IMR-90 (cell line): Measurements from ENCODE around the gene PLA2G4B. TPM values are rescaled to one million over a fixed set of nuclear protein-coding genes. Genes with fewer than 3 reads are reported as not detected.

Experiments used
- ATAC-seq: fragments of 200-7000 bp; cut with Tn5 transposase; 2 replicates; pipeline ENCODE4 v1.9.1; 2020; ENCODE audit warnings: low read depth, mild to moderate bottlenecking, moderate library complexity
- BruUV-seq: library from RNA; stranded (reverse); fragments of 400-500 nt; replicated peaks from 2 replicates; lab custom pipeline; 2021; lab: Mats Ljungman, UMichigan
- CTCF ChIA-PET: fragments of 300-600 bp; formaldehyde crosslinking; extraction: SDS; loops from one replicate; lab custom pipeline; 2021; ENCODE audit warnings: antibody characterized with exemption; lab: Yijun Ruan, JAX
- POLR2A ChIA-PET: fragments of 300-600 bp; sonication (Branson Sonifier 250); formaldehyde crosslinking; loops from one replicate; lab custom pipeline; 2022; ENCODE audit warnings: antibody characterized with exemption; ENCODE audit not compliant: unreplicated experiment; lab: Charles Lee
- DNase-seq: peaks from one replicate; pipeline ENCODE4 v3.0.0; 2013
- H2AFZ ChIP-seq: replicated peaks from 2 replicates; pipeline ENCODE3; 2013; ENCODE audit warnings: low read length, mild to moderate bottlenecking; ENCODE audit not compliant: poor library complexity
- H2AK5ac ChIP-seq: 2 replicates; pipeline ENCODE4 v1.6.1; 2013; ENCODE audit warnings: low read depth, low read length, inconsistent platforms
- H2AK9ac ChIP-seq: replicated peaks from 2 replicates; pipeline ENCODE3; 2013; ENCODE audit warnings: mild to moderate bottlenecking, low read depth, low read length, moderate library complexity; ENCODE audit not compliant: poor library complexity
- H2BK120ac ChIP-seq: 2 replicates; pipeline ENCODE4 v1.6.1; 2013; ENCODE audit warnings: low read depth, low read length, inconsistent platforms
- H2BK15ac ChIP-seq: 3 replicates; pipeline ENCODE4 v1.6.1; 2013; ENCODE audit warnings: low read depth, low read length, inconsistent platforms
- H2BK20ac ChIP-seq: 2 replicates; pipeline ENCODE4 v1.6.1; 2013; ENCODE audit warnings: low read depth, mild to moderate bottlenecking, inconsistent platforms, low read length, moderate library complexity
- H2BK5ac ChIP-seq: 2 replicates; pipeline ENCODE4 v1.6.1; 2013; ENCODE audit warnings: mild to moderate bottlenecking, low read depth, low read length, inconsistent platforms; ENCODE audit not compliant: poor library complexity, severe bottlenecking
- H3K14ac ChIP-seq: replicated peaks from 2 replicates; pipeline ENCODE4 v1.6.1; 2013; ENCODE audit warnings: low read depth, low read length, inconsistent platforms
- H3K18ac ChIP-seq: 2 replicates; pipeline ENCODE4 v1.6.1; 2013; ENCODE audit warnings: low read depth, low read length, control low read depth
- H3K23ac ChIP-seq: 2 replicates; pipeline ENCODE4 v1.6.1; 2013; ENCODE audit warnings: low read depth, low read length, inconsistent platforms
- H3K27ac ChIP-seq: 2 replicates; pipeline ENCODE4 v1.5.1; 2013; ENCODE audit warnings: mild to moderate bottlenecking, control low read depth, low read length; ENCODE audit not compliant: insufficient read depth
- H3K27me3 ChIP-seq: 2 replicates; pipeline ENCODE4 v1.6.1; 2013; ENCODE audit warnings: low read length; ENCODE audit not compliant: control insufficient read depth, insufficient read depth
- H3K36me3 ChIP-seq: 2 replicates; pipeline ENCODE4 v1.6.1; 2013; ENCODE audit warnings: low read length, mixed read lengths; ENCODE audit not compliant: control insufficient read depth, insufficient read depth
- H3K4ac ChIP-seq: 2 replicates; pipeline ENCODE4 v1.6.1; 2013; ENCODE audit warnings: low read depth, low read length, inconsistent platforms
- H3K4me1 ChIP-seq: 2 replicates; pipeline ENCODE4 v1.6.1; 2013; ENCODE audit warnings: low read length, mixed read lengths; ENCODE audit not compliant: control insufficient read depth, insufficient read depth
- H3K4me2 ChIP-seq: 2 replicates; pipeline ENCODE4 v1.6.1; 2013; ENCODE audit warnings: low read depth, mild to moderate bottlenecking, control low read depth, low read length, moderate library complexity
- H3K4me3 ChIP-seq: 2 replicates; pipeline ENCODE4 v1.5.1; 2013; ENCODE audit warnings: low read depth, mild to moderate bottlenecking, control low read depth, low read length, moderate library complexity; ENCODE audit not compliant: insufficient read depth
- H3K56ac ChIP-seq: 2 replicates; pipeline ENCODE4 v1.6.1; 2013; ENCODE audit warnings: low read length, inconsistent platforms; ENCODE audit not compliant: insufficient read depth; ENCODE audit errors: extremely low read depth
- H3K79me1 ChIP-seq, 2 experiments: 2 replicates each; pipeline ENCODE4 v1.6.1; 2013; ENCODE audit warnings: low read length in 2 of 2, inconsistent platforms in 1 of 2, low read depth in 1 of 2
- H3K9ac ChIP-seq: 2 replicates; pipeline ENCODE4 v1.6.1; 2013; ENCODE audit warnings: low read depth, low read length, control low read depth
- H3K9me1 ChIP-seq: 2 replicates; pipeline ENCODE4 v1.6.1; 2013; ENCODE audit warnings: low read length, inconsistent platforms; ENCODE audit not compliant: insufficient read depth
- H3K9me3 ChIP-seq: 2 replicates; pipeline ENCODE4 v1.6.1; 2013; ENCODE audit warnings: low read length; ENCODE audit not compliant: control insufficient read depth, insufficient read depth
- H4K20me1 ChIP-seq: 2 replicates; pipeline ENCODE4 v1.6.1; 2013; ENCODE audit warnings: low read length, inconsistent platforms; ENCODE audit not compliant: insufficient read depth
- H4K5ac ChIP-seq: 2 replicates; pipeline ENCODE4 v1.6.1; 2013; ENCODE audit warnings: mild to moderate bottlenecking, low read depth, low read length, control low read depth
- H4K8ac ChIP-seq, 2 experiments: 2 replicates each; pipeline ENCODE4 v1.6.1; 2013; ENCODE audit warnings: low read depth in 2 of 2, low read length in 2 of 2, control low read depth in 1 of 2, inconsistent platforms in 1 of 2
- H4K91ac ChIP-seq: 2 replicates; pipeline ENCODE4 v1.6.1; 2013; ENCODE audit warnings: low read depth, low read length, inconsistent platforms; ENCODE audit not compliant: insufficient read depth
- FOS ChIP-seq: fragments of 150-350 bp; IDR thresholded peaks from 2 replicates; pipeline ENCODE4 v1.6.1; 2016; ENCODE audit warnings: low read depth, low read length
- NFE2L2 ChIP-seq: fragments of 150-350 bp; IDR thresholded peaks from 2 replicates; pipeline ENCODE4 v1.6.1; 2016; ENCODE audit warnings: low read depth, mild to moderate bottlenecking, low read length
- WGBS, 2 experiments: methylation state at CpG; one replicate each; pipeline versions ENCODE4 v1.1.5 to v1.1.7; 2013; ENCODE audit warnings: missing lambda C conversion rate in 2 of 2; ENCODE audit not compliant: insufficient read length in 1 of 2; ENCODE audit errors: extremely low coverage in 2 of 2; 5-methylcytosine and 5-hydroxymethylcytosine counted together
- dilution Hi-C: fragments of 300-500 bp; cut with HindIII; formaldehyde crosslinking; loops from one replicate; pipeline ENCODE4 v1.14.3; 2018; ENCODE audit warnings: low sequenced_read_pairs; ENCODE audit not compliant: unreplicated experiment
- in situ Hi-C: fragments of 300-500 bp; cut with MboI; formaldehyde crosslinking; loops from 3 replicates; pipeline ENCODE4 v1.14.3; 2019; ENCODE audit warnings: low sequenced_read_pairs, inconsistent platforms, mixed read lengths
- intact Hi-C: fragments of 100-400 bp; cut with micrococcal nuclease; formaldehyde crosslinking; loops from 2 replicates; pipeline ENCODE4 v1.10.0; 2022
- polyA plus RNA-seq, 3 experiments: library from polyadenylated mRNA; depleted of rRNA; stranded (reverse); fragments of >200 nt; gene quantifications; 2 replicates each; pipeline ENCODE4 v1.2.3, GENCODE V29; 2012; ENCODE audit warnings: low replicate concordance in 1 of 3
- total RNA-seq: library from RNA; depleted of rRNA; stranded (reverse); fragments of >200 nt; gene quantifications from 2 replicates; pipeline ENCODE4 v1.2.3, GENCODE V29; 2012

Gene PLA2G4B
- total and polyA plus RNA-seq, 2 of the 4 experiments (the other 2 are of a cell fraction), result 0.18 to 3.1 TPM

GRCh38 chr15:41801850-41802455 is 36.7 kb upstream of the PLA2G4B start:
- Histone ChIP-seq H3K36me3 (peaks cover 12% of the 10 kb centered on the region), H3K79me1 (peaks cover 41 to 79% of the 10 kb centered on the region in 2 experiments), H3K4me1 (peaks cover 7% of the 10 kb centered on the region), H2BK15ac (no peak overlapping the region), H2BK20ac (peak overlapping the region; percentile 27; the same call in 1 of the 2 replicates), H2AFZ (no peak overlapping the region), H4K8ac (no peak overlapping the region), H3K18ac (no peak overlapping the region), H2BK5ac (no peak overlapping the region), H3K9ac (no peak overlapping the region), H3K4me3 (no peak overlapping the region), H3K56ac (no peak overlapping the region), H3K9me3 (no peaks in the 10 kb centered on the region), H2AK9ac (no peak overlapping the region), H3K27ac (no peak overlapping the region), H3K27me3 (no peaks in the 10 kb centered on the region), H3K9me1 (peaks cover 35% of the 10 kb centered on the region), H2AK5ac (0 out of 2 replicates have a peak overlapping the region, but pooled peaks have one; percentile 56), H3K4ac (no peak overlapping the region), H3K23ac (no peak overlapping the region), H4K20me1 (0 out of 2 replicates have a peak, but pooled peaks cover 3% of the 10 kb centered on the region), H4K91ac (no peak overlapping the region), H4K5ac (no peak overlapping the region), H2BK120ac (no peak overlapping the region), H3K14ac (no peak overlapping the region), H3K4me2 (no peak overlapping the region)
- dilution Hi-C loops, result no loop called here
- DNase-seq (peak; percentile 77), ATAC-seq (peak; percentile 68)
- ChIA-PET CTCF (interaction anchor here (0.8 to 1.9 kb wide), 4 partner anchors 8 to 29 kb away, joined by 4 to 6 read pairs (median 4); partner anchors contain the start of gene MAPKBP1), POLR2A (interaction anchor here (0.6 kb wide), 1 partner anchor 240 kb away, joined by 4 read pairs; no protein-coding TSS in a partner anchor)
- WGBS, 2 experiments, result no CpG with 5 or more reads among the region's 3 CpGs
- no TSS peak for BruUV-seq
- intact Hi-C loops, result no loop called here
- 0 out of 2 replicates have a peak, but pooled peaks have one; percentile 30 for TF ChIP-seq FOS
- no peak for TF ChIP-seq NFE2L2
- in situ Hi-C loops, result no loop called here
